ENCODE measurements around the gene RNF111.

- TF ChIP-seq, protein P1, sequence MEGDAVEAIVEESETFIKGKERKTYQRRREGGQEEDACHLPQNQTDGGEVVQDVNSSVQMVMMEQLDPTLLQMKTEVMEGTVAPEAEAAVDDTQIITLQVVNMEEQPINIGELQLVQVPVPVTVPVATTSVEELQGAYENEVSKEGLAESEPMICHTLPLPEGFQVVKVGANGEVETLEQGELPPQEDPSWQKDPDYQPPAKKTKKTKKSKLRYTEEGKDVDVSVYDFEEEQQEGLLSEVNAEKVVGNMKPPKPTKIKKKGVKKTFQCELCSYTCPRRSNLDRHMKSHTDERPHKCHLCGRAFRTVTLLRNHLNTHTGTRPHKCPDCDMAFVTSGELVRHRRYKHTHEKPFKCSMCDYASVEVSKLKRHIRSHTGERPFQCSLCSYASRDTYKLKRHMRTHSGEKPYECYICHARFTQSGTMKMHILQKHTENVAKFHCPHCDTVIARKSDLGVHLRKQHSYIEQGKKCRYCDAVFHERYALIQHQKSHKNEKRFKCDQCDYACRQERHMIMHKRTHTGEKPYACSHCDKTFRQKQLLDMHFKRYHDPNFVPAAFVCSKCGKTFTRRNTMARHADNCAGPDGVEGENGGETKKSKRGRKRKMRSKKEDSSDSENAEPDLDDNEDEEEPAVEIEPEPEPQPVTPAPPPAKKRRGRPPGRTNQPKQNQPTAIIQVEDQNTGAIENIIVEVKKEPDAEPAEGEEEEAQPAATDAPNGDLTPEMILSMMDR (optimal IDR thresholded peaks at IDR 0.05 in 1 of 3, IDR thresholded peaks at IDR 0.05 in 1 of 3, conservative IDR thresholded peaks at IDR 0.05 in 1 of 3; ENCODE audit: extremely low read depth in 1 of 3, insufficient read depth in 2 of 3, low read length in 3 of 3), result no peak
- no peak for TF ChIP-seq EZH2 (IDR thresholded peaks at IDR 0.05; ENCODE audit: low read length)
Measured at GRCh38 chr15:59028387-59028955, 41.0 kb downstream of the RNF111 start.
